GM12874 (cell line): ENCODE data around the gene CALD1.

Source experiments
- CTCF ChIP-seq: IDR thresholded peaks from 2 replicates; pipeline ENCODE4 v1.5.1; 2011; ENCODE audit warnings: low read depth, mild to moderate bottlenecking, control low read depth, low read length, moderate library complexity; ENCODE audit not compliant: insufficient read depth

The CALD1 gene

GRCh38 chr7:134772401-134772800, 7.0 kb upstream of the CALD1 start:
- TF ChIP-seq CTCF = no peak

- no peak for TF ChIP-seq CTCF
Observed at GRCh38 chr7:134773164-134773563, 6.3 kb upstream of the CALD1 start.

GRCh38 chr7:134774119-134774518, 5.3 kb upstream of the CALD1 start:
- TF ChIP-seq CTCF = no peak

- no peak for TF ChIP-seq CTCF
Observed at GRCh38 chr7:134777470-134777869, 2.0 kb upstream of the CALD1 start.

- TF ChIP-seq CTCF = no peak
Observed at GRCh38 chr7:134777908-134778580, 1.4 kb upstream of the CALD1 start.

- no peak for TF ChIP-seq CTCF
Observed at GRCh38 chr7:134779741-134780065, 269 bp downstream of the CALD1 start.

GRCh38 chr7:134780166-134780828, 863 bp downstream of the CALD1 start:
- no peak for TF ChIP-seq CTCF

- no peak for TF ChIP-seq CTCF
Observed at GRCh38 chr7:134781171-134781570, 1.7 kb downstream of the CALD1 start.
